Measurements from ENCODE around the gene ACY1. TPM values are rescaled to one million over a fixed set of nuclear protein-coding genes. Genes with fewer than 3 reads are reported as not detected.

Gene ACY1
- total and polyA plus RNA-seq, 10 of the 15 experiments (the other 5 are each of a cell fraction or from before 2014, with no cell fraction given): 18.5 to 42.2 (median 27.8) TPM

GRCh38 chr3:51944451-51945021 lies 38.8 kb upstream of the ACY1 start:
- DNase-seq (ENCODE audit: low read depth, low spot score): no peak
- Histone ChIP-seq H3K36me3 (ENCODE audit: control insufficient read depth in 2 of 2, insufficient read depth in 2 of 2, low read length in 1 of 2) (peaks cover 0 to 2% of the 10 kb centered on the region in 2 experiments; a peak in 1 of 4 replicates), H3K27ac (ENCODE audit: control insufficient read depth, insufficient read depth) (no peak overlapping the region), H3K4me3 (no peak overlapping the region), H4K20me1 (ENCODE audit: control insufficient read depth, insufficient read depth) (no peaks in the 10 kb centered on the region), H3K79me2 (ENCODE audit: control insufficient read depth, insufficient read depth, low read length) (peaks cover 25% of the 10 kb centered on the region), H2AFZ (ENCODE audit: control insufficient read depth, low read depth, low read length) (no peak overlapping the region), H3K4me2 (ENCODE audit: control insufficient read depth, insufficient read depth) (no peak overlapping the region), H3K27me3 (replicated peaks in 1 of 2; ENCODE audit: control insufficient read depth in 2 of 2, insufficient read depth in 2 of 2, low read length in 1 of 2) (no peaks in the 10 kb centered on the region), H3K9ac (ENCODE audit: control insufficient read depth, insufficient read depth, low read length) (no peak overlapping the region), H3K4me1 (ENCODE audit: control insufficient read depth, insufficient read depth, low read length) (peaks cover 11% of the 10 kb centered on the region), H3K9me3 (replicated peaks; ENCODE audit: control insufficient read depth, insufficient read depth, low read length) (no peaks in the 10 kb centered on the region)
- 98% methylated on average over 11 of the region's 11 CpGs for WGBS (ENCODE audit: insufficient coverage, insufficient replicate concordance, low lambda C conversion rate, missing lambda C conversion rate)
- SMC1A ChIA-PET (ENCODE audit: uncharacterized antibody, unreplicated experiment): no interaction called here
- CTCF ChIA-PET: interaction anchor here (0.9 to 4.8 kb wide), 2 partner anchors 30 to 60 kb away, joined by 3 to 79 read pairs; partner anchors contain the start of genes ABHD14A and ABHD14B
- in situ Hi-C loops (cut with MboI) (no loop called here), intact Hi-C loops (cut with micrococcal nuclease; ENCODE audit: unreplicated experiment) (no loop called here)
- FAIRE-seq: no peak
- BruUV-seq (replicated peaks): no TSS peak
- POLR2A ChIA-PET: interaction anchor here (0.7 kb wide), 1 partner anchor 512 kb away, joined by 4 read pairs; no protein-coding TSS in a partner anchor
- RAD21 ChIA-PET (ENCODE audit: unreplicated experiment): no interaction called here
- ATAC-seq: no peak
- no peak for TF ChIP-seq IRF4 (IDR thresholded peaks at IDR 0.05; ENCODE audit: low read depth, low read length)
- no peak for TF ChIP-seq CHD4 (IDR thresholded peaks at IDR 0.05)
- TF ChIP-seq EGR1 (IDR thresholded peaks at IDR 0.05; ENCODE audit: borderline replicate concordance in 1 of 2, low read depth in 2 of 2, low read length in 2 of 2): no peak
- TF ChIP-seq ZBTB11 (CRISPR knock-in tag; IDR thresholded peaks at IDR 0.05): no peak
- TF ChIP-seq GATAD2B (conservative IDR thresholded peaks at IDR 0.05; ENCODE audit: low read depth): no peak
- TF ChIP-seq YY1 (IDR thresholded peaks at IDR 0.05; ENCODE audit: low read depth, low read length): no peak
- no peak for TF ChIP-seq NFXL1 (IDR thresholded peaks at IDR 0.05; ENCODE audit: borderline replicate concordance)
- TF ChIP-seq LARP7 (IDR thresholded peaks at IDR 0.05): no peak
- no peak for TF ChIP-seq BCLAF1 (IDR thresholded peaks at IDR 0.05)
- TF ChIP-seq ASH2L (IDR thresholded peaks at IDR 0.05; ENCODE audit: borderline replicate concordance, low read depth): no peak
- TF ChIP-seq ZBTB4 (CRISPR knock-in tag; IDR thresholded peaks at IDR 0.05): no peak
- no peak for TF ChIP-seq ZZZ3 (IDR thresholded peaks at IDR 0.05; ENCODE audit: control insufficient read depth, insufficient read length, low read depth)
- TF ChIP-seq EED (IDR thresholded peaks at IDR 0.05; ENCODE audit: low read depth): no peak
- TF ChIP-seq BMI1 (IDR thresholded peaks at IDR 0.05; ENCODE audit: borderline replicate concordance): no peak

Data from GM12878 (cell line).